Mesendoderm (in vitro differentiated cells): ENCODE data around the gene CYTH1.

ENCODE experiments used
- DNase-seq: peaks from one replicate; pipeline ENCODE4 v3.0.0; 2013
- H2AK5ac ChIP-seq: 2 replicates; pipeline ENCODE4 v1.6.1; 2013; ENCODE audit warnings: low read length, inconsistent platforms
- H2BK120ac ChIP-seq: 2 replicates; pipeline ENCODE4 v1.6.1; 2013; ENCODE audit warnings: low read depth, mild to moderate bottlenecking, low read length, moderate library complexity, mixed read lengths
- H2BK15ac ChIP-seq: replicated peaks from 2 replicates; pipeline ENCODE4 v1.6.1; 2013; ENCODE audit warnings: low read depth, mild to moderate bottlenecking, moderate library complexity
- H2BK5ac ChIP-seq: 2 replicates; pipeline ENCODE4 v1.6.1; 2013; ENCODE audit warnings: low read length, inconsistent platforms
- H3K18ac ChIP-seq: 2 replicates; pipeline ENCODE4 v1.6.1; 2013; ENCODE audit warnings: mild to moderate bottlenecking, low read length, mixed read lengths
- H3K23ac ChIP-seq: one replicate; pipeline ENCODE4 v1.6.1; 2013; ENCODE audit warnings: low read length
- H3K27ac ChIP-seq: 2 replicates; pipeline ENCODE4 v1.5.1; 2013; ENCODE audit warnings: low read depth, mild to moderate bottlenecking, inconsistent platforms, low read length, moderate library complexity
- H3K27me3 ChIP-seq: 2 replicates; pipeline ENCODE4 v1.6.1; 2013; ENCODE audit warnings: low read length, control low read depth, mild to moderate bottlenecking, inconsistent platforms; ENCODE audit not compliant: insufficient read depth, poor library complexity
- H3K36me3 ChIP-seq: 2 replicates; pipeline ENCODE4 v1.6.1; 2013; ENCODE audit warnings: low read length, inconsistent platforms; ENCODE audit not compliant: control insufficient read depth, insufficient read depth
- H3K4ac ChIP-seq: one replicate; pipeline ENCODE4 v1.6.1; 2013; ENCODE audit warnings: low read depth, mild to moderate bottlenecking, low read length, moderate library complexity
- H3K4me1 ChIP-seq: 2 replicates; pipeline ENCODE4 v1.6.1; 2013; ENCODE audit warnings: low read depth, low read length, inconsistent platforms; ENCODE audit not compliant: control insufficient read depth
- H3K4me2 ChIP-seq: 2 replicates; pipeline ENCODE4 v1.6.1; 2013; ENCODE audit warnings: low read length
- H3K4me3 ChIP-seq: 2 replicates; pipeline ENCODE4 v1.5.1; 2013; ENCODE audit warnings: mild to moderate bottlenecking, low read length
- H3K56ac ChIP-seq: one replicate; pipeline ENCODE4 v1.6.1; 2013; ENCODE audit warnings: low read length
- H3K79me1 ChIP-seq: 2 replicates; pipeline ENCODE4 v1.6.1; 2013; ENCODE audit warnings: low read length, inconsistent platforms
- H3K79me2 ChIP-seq: 2 replicates; pipeline ENCODE4 v1.6.1; 2013; ENCODE audit warnings: mild to moderate bottlenecking, low read length; ENCODE audit not compliant: control insufficient read depth, insufficient read depth
- H3K9ac ChIP-seq: 2 replicates; pipeline ENCODE4 v1.6.1; 2013; ENCODE audit warnings: low read length, inconsistent platforms
- H4K5ac ChIP-seq: one replicate; pipeline ENCODE4 v1.6.1; 2013; ENCODE audit warnings: low read length
- H4K8ac ChIP-seq: one replicate; pipeline ENCODE4 v1.6.1; 2013; ENCODE audit warnings: low read depth, mild to moderate bottlenecking, control low read depth, low read length, moderate library complexity
- WGBS: extraction: QIAGEN DNeasy Blood & Tissue Kit; methylation state at CpG from one replicate; pipeline ENCODE4 v1.1.7; 2013; ENCODE audit warnings: low lambda C conversion rate, missing lambda C conversion rate; ENCODE audit not compliant: insufficient coverage; ENCODE audit errors: extremely low coverage; 5-methylcytosine and 5-hydroxymethylcytosine counted together

CYTH1 gene

GRCh38 chr17:78825696-78826095 is 43.6 kb upstream of the CYTH1 start:
- no peaks in the 10 kb centered on the region for H3K27me3 ChIP-seq
- DNase-seq, result no peak
- no peak overlapping the region for H3K18ac ChIP-seq
- no peak overlapping the region for H4K5ac ChIP-seq
- no peak overlapping the region for H4K8ac ChIP-seq
- no peak overlapping the region for H2BK120ac ChIP-seq
- H3K36me3 ChIP-seq, result peaks cover 18% of the 10 kb centered on the region
- H3K4ac ChIP-seq, result no peak overlapping the region
- no peak overlapping the region for H3K56ac ChIP-seq
- H2BK5ac ChIP-seq, result no peak overlapping the region
- H3K79me2 ChIP-seq, result peaks cover 3% of the 10 kb centered on the region
- no peak overlapping the region for H3K4me3 ChIP-seq
- no peaks in the 10 kb centered on the region for H3K4me1 ChIP-seq
- H2BK15ac ChIP-seq, result no peak overlapping the region
- peaks cover 11% of the 10 kb centered on the region for H3K79me1 ChIP-seq
- H3K27ac ChIP-seq, result no peak overlapping the region
- no peak overlapping the region for H3K9ac ChIP-seq
- WGBS, result no CpG with 5 or more reads among the region's 6 CpGs
- H3K4me2 ChIP-seq, result no peak overlapping the region
- no peak overlapping the region for H3K23ac ChIP-seq
- no peak overlapping the region for H2AK5ac ChIP-seq

- H3K56ac ChIP-seq, result no peak overlapping the region
- H3K36me3 ChIP-seq, result peaks cover 21% of the 10 kb centered on the region
- H4K5ac ChIP-seq, result no peak overlapping the region
- no peak overlapping the region for H4K8ac ChIP-seq
- no peak for DNase-seq
- H3K18ac ChIP-seq, result no peak overlapping the region
- H3K79me2 ChIP-seq, result peaks cover 3% of the 10 kb centered on the region
- H3K4ac ChIP-seq, result no peak overlapping the region
- H3K9ac ChIP-seq, result no peak overlapping the region
- H2BK15ac ChIP-seq, result no peak overlapping the region
- WGBS, result no CpG with 5 or more reads among the region's 7 CpGs
- no peak overlapping the region for H3K4me3 ChIP-seq
- H3K4me1 ChIP-seq, result no peaks in the 10 kb centered on the region
- H2AK5ac ChIP-seq, result no peak overlapping the region
- H3K23ac ChIP-seq, result no peak overlapping the region
- no peak overlapping the region for H3K4me2 ChIP-seq
- no peak overlapping the region for H2BK5ac ChIP-seq
- H3K79me1 ChIP-seq, result peaks cover 8% of the 10 kb centered on the region
- no peak overlapping the region for H3K27ac ChIP-seq
- H3K27me3 ChIP-seq, result no peaks in the 10 kb centered on the region
- no peak overlapping the region for H2BK120ac ChIP-seq
Observed at GRCh38 chr17:78824240-78824639, 42.2 kb upstream of the CYTH1 start.

- Histone ChIP-seq H2BK15ac (no peak overlapping the region), H4K5ac (no peak overlapping the region), H3K4me2 (no peak overlapping the region), H3K4me1 (no peaks in the 10 kb centered on the region), H3K18ac (no peak overlapping the region), H3K79me2 (peaks cover 3% of the 10 kb centered on the region), H4K8ac (no peak overlapping the region), H3K27ac (no peak overlapping the region), H3K79me1 (peaks cover 8% of the 10 kb centered on the region), H3K23ac (no peak overlapping the region), H2BK5ac (no peak overlapping the region), H2BK120ac (no peak overlapping the region), H3K56ac (no peak overlapping the region), H2AK5ac (no peak overlapping the region), H3K27me3 (no peaks in the 10 kb centered on the region), H3K9ac (no peak overlapping the region), H3K4me3 (no peak overlapping the region), H3K36me3 (peaks cover 24% of the 10 kb centered on the region), H3K4ac (no peak overlapping the region)
- no CpG with 5 or more reads among the region's 14 CpGs for WGBS
- DNase-seq, result no peak
Observed at GRCh38 chr17:78823282-78824046, 41.4 kb upstream of the CYTH1 start.

GRCh38 chr17:78822552-78822951 is 40.5 kb upstream of the CYTH1 start:
- no peak overlapping the region for H3K56ac ChIP-seq
- no peak overlapping the region for H3K4me3 ChIP-seq
- no peak overlapping the region for H2BK15ac ChIP-seq
- no peak overlapping the region for H3K27ac ChIP-seq
- H3K27me3 ChIP-seq, result no peaks in the 10 kb centered on the region
- H3K79me2 ChIP-seq, result peaks cover 3% of the 10 kb centered on the region
- H3K4ac ChIP-seq, result no peak overlapping the region
- H2BK120ac ChIP-seq, result no peak overlapping the region
- H2BK5ac ChIP-seq, result no peak overlapping the region
- no peak overlapping the region for H3K9ac ChIP-seq
- no peak for DNase-seq
- no CpG with 5 or more reads among the region's 14 CpGs for WGBS
- no peak overlapping the region for H3K23ac ChIP-seq
- H2AK5ac ChIP-seq, result no peak overlapping the region
- H3K4me1 ChIP-seq, result no peaks in the 10 kb centered on the region
- H4K5ac ChIP-seq, result no peak overlapping the region
- H3K4me2 ChIP-seq, result no peak overlapping the region
- no peak overlapping the region for H4K8ac ChIP-seq
- no peak overlapping the region for H3K18ac ChIP-seq
- H3K36me3 ChIP-seq, result peaks cover 28% of the 10 kb centered on the region
- peaks cover 8% of the 10 kb centered on the region for H3K79me1 ChIP-seq

- H3K79me2 ChIP-seq, result peaks cover 3% of the 10 kb centered on the region
- WGBS, result no CpG with 5 or more reads among the region's 8 CpGs
- no peak overlapping the region for H3K27ac ChIP-seq
- H2AK5ac ChIP-seq, result no peak overlapping the region
- no peak overlapping the region for H3K4me3 ChIP-seq
- no peak overlapping the region for H3K9ac ChIP-seq
- no peak overlapping the region for H3K23ac ChIP-seq
- H3K56ac ChIP-seq, result no peak overlapping the region
- H2BK5ac ChIP-seq, result no peak overlapping the region
- H4K8ac ChIP-seq, result no peak overlapping the region
- no peak overlapping the region for H2BK120ac ChIP-seq
- H3K18ac ChIP-seq, result no peak overlapping the region
- no peak overlapping the region for H2BK15ac ChIP-seq
- H3K36me3 ChIP-seq, result peaks cover 31% of the 10 kb centered on the region
- no peaks in the 10 kb centered on the region for H3K27me3 ChIP-seq
- peaks cover 8% of the 10 kb centered on the region for H3K79me1 ChIP-seq
- H3K4me2 ChIP-seq, result no peak overlapping the region
- no peak overlapping the region for H3K4ac ChIP-seq
- no peak for DNase-seq
- H4K5ac ChIP-seq, result no peak overlapping the region
- H3K4me1 ChIP-seq, result no peaks in the 10 kb centered on the region
Observed at GRCh38 chr17:78821961-78822360, 39.9 kb upstream of the CYTH1 start.

GRCh38 chr17:78820841-78821240 is 38.8 kb upstream of the CYTH1 start:
- no peak for DNase-seq
- Histone ChIP-seq H3K18ac (no peak overlapping the region), H3K4me2 (no peak overlapping the region), H3K36me3 (peaks cover 30% of the 10 kb centered on the region), H2AK5ac (no peak overlapping the region), H3K79me2 (peaks cover 3% of the 10 kb centered on the region), H2BK5ac (no peak overlapping the region), H3K27ac (no peak overlapping the region), H3K4me3 (no peak overlapping the region), H3K79me1 (peaks cover 8% of the 10 kb centered on the region), H2BK120ac (no peak overlapping the region), H3K4me1 (no peaks in the 10 kb centered on the region), H3K23ac (no peak overlapping the region), H4K5ac (no peak overlapping the region), H3K4ac (no peak overlapping the region), H3K27me3 (no peaks in the 10 kb centered on the region), H3K56ac (no peak overlapping the region), H3K9ac (no peak overlapping the region), H4K8ac (no peak overlapping the region), H2BK15ac (no peak overlapping the region)
- no CpG with 5 or more reads among the region's 13 CpGs for WGBS
